ENCODE measurements around the gene RTN4R.
"Not testable (repeated sequence)": the region's sequence is repeated elsewhere in the genome, so short reads cannot be mapped to it uniquely, and the experiment has no call there.

- not testable (repeated sequence) for TF ChIP-seq CTCF (IDR thresholded peaks at IDR 0.05); EP300 (IDR thresholded peaks at IDR 0.05; ENCODE audit: low read depth)
Observed at GRCh38 chr22:20313306-20314077, 45.4 kb upstream of the RTN4R start.
